ENCODE results near the gene PIK3R3.

The PIK3R3 gene

GRCh38 chr1:46053734-46054133 is 78.7 kb downstream of the PIK3R3 start:
- DNase-seq (ENCODE audit: low read depth), result no peak
- H3K4me3 ChIP-seq (ENCODE audit: control insufficient read depth, low read depth, low read length), result no peak overlapping the region
- TF ChIP-seq CTCF (IDR thresholded peaks at IDR 0.05; ENCODE audit: control insufficient read depth, insufficient read depth, low read depth, low read length, missing control alignments), result no peak

GRCh38 chr1:46044116-46044515 is 88.3 kb downstream of the PIK3R3 start:
- no peak overlapping the region for H3K4me3 ChIP-seq (ENCODE audit: control insufficient read depth, low read depth, low read length)
- TF ChIP-seq CTCF (IDR thresholded peaks at IDR 0.05; ENCODE audit: control insufficient read depth, insufficient read depth, low read depth, low read length, missing control alignments), result no peak

GRCh38 chr1:46043458-46044017 is 88.9 kb downstream of the PIK3R3 start:
- no peak for DNase-seq (ENCODE audit: low read depth)

More at GRCh38 chr1:46044116-46044515, 88.3 kb downstream of the PIK3R3 start:
- DNase-seq (ENCODE audit: low read depth), result no peak

DNA sequence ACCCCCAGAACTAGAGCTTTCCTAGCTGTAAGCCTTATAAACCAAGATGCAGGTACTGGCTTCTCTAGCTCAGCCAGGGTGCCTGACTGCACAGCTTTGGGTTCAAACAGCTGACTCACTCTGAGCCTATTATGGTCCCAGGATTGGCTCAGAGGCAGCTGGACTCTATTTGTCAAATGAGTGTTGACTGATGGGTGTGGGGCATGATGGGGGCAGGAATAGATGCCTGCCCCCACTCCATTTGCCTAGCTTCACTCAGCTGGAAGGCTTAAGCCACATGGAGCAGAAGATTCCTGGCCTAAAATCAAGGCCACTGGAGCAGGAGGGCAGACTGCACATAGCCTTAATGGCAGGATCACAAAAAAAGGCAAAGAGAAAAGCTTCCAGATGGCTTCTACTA is 90.5 kb downstream of the PIK3R3 start:
- H3K4me3 ChIP-seq (ENCODE audit: control insufficient read depth, low read depth, low read length), result no peak overlapping the region
- no peak for DNase-seq (ENCODE audit: low read depth)

More at GRCh38 chr1:46043458-46044017, 88.9 kb downstream of the PIK3R3 start:
- no peak for TF ChIP-seq CTCF (IDR thresholded peaks at IDR 0.05; ENCODE audit: control insufficient read depth, insufficient read depth, low read depth, low read length, missing control alignments)
- H3K4me3 ChIP-seq (ENCODE audit: control insufficient read depth, low read depth, low read length), result no peak overlapping the region

GRCh38 chr1:46041551-46041950 is 90.9 kb downstream of the PIK3R3 start:
- no peak overlapping the region for H3K4me3 ChIP-seq (ENCODE audit: control insufficient read depth, low read depth, low read length)
- TF ChIP-seq CTCF (IDR thresholded peaks at IDR 0.05; ENCODE audit: control insufficient read depth, insufficient read depth, low read depth, low read length, missing control alignments), result no peak
- DNase-seq (ENCODE audit: low read depth), result no peak

More for the DNA sequence above, 90.5 kb downstream of the PIK3R3 start:
- no peak for TF ChIP-seq CTCF (IDR thresholded peaks at IDR 0.05; ENCODE audit: control insufficient read depth, insufficient read depth, low read depth, low read length, missing control alignments)

DNA sequence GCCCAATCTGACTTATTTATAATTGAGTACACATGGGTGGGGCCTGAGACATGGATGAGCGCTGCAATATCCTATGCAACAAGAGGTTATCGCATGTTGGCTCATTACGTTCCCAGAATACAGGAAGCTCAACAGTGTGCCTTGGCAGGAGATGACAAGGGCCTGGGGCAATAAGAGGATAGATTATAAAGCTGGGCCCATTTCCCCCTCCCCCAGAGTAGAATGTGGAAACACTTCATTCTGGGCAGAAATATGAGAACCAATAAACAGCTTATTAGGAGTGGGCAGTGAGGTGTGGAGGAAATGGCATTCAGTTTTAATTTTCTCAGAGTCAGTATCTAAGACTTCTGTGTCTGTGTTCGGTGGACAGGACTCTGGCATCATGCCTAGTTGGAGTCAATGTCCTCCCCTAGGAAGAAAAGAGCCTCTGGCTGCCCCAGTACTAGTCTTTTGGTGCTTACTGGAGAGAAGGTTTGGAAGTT is 92.8 kb downstream of the PIK3R3 start:
- H3K4me3 ChIP-seq (ENCODE audit: control insufficient read depth, low read depth, low read length), result no peak overlapping the region
- DNase-seq (ENCODE audit: low read depth), result peak; percentile 8
- no peak for TF ChIP-seq CTCF (IDR thresholded peaks at IDR 0.05; ENCODE audit: control insufficient read depth, insufficient read depth, low read depth, low read length, missing control alignments)

Measured in AG09309 (cell line).